ENCODE results near the gene EFS.

DNA sequence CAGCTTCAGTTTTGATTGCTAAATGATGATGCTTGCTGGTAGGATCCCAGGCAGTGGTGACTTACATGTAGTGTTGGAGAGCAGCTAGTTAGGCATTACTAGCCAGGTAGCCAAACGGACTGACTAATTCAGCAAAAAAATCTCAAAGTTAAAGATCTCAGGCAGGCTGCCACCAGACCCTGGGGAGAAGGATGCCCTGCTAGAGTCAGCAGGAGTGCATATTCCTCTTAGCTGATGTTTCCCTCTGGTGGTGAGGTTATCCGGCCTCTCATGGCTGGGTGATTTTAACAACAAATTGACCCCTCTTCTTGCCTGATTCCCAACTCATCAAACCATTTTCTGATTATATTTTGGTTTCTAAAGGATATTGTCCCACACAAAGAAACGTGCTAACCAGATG, 2.8 kb downstream of the EFS start:
- TF ChIP-seq, protein P1, sequence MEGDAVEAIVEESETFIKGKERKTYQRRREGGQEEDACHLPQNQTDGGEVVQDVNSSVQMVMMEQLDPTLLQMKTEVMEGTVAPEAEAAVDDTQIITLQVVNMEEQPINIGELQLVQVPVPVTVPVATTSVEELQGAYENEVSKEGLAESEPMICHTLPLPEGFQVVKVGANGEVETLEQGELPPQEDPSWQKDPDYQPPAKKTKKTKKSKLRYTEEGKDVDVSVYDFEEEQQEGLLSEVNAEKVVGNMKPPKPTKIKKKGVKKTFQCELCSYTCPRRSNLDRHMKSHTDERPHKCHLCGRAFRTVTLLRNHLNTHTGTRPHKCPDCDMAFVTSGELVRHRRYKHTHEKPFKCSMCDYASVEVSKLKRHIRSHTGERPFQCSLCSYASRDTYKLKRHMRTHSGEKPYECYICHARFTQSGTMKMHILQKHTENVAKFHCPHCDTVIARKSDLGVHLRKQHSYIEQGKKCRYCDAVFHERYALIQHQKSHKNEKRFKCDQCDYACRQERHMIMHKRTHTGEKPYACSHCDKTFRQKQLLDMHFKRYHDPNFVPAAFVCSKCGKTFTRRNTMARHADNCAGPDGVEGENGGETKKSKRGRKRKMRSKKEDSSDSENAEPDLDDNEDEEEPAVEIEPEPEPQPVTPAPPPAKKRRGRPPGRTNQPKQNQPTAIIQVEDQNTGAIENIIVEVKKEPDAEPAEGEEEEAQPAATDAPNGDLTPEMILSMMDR (IDR thresholded peaks at IDR 0.05; ENCODE audit: low read length), result no peak
- TF ChIP-seq EZH2 (optimal IDR thresholded peaks at IDR 0.05; ENCODE audit: low read depth, low read length), result no peak
- TF ChIP-seq EZH2phosphoT487 (IDR thresholded peaks at IDR 0.05; ENCODE audit: low read length), result no peak

Measured in MM.1S (cell line).